Ecto neural progenitor cell (in vitro differentiated cells): ENCODE data around the gene OSBPL10.

Experiments used
- DNase-seq: peaks from one replicate; pipeline ENCODE4 v3.0.0-alpha.2; 2018; ENCODE audit warnings: low spot score

The OSBPL10 gene

GRCh38 chr3:31614162-31614921 is 366.7 kb downstream of the OSBPL10 start:
- DNase-seq: no peak

DNA sequence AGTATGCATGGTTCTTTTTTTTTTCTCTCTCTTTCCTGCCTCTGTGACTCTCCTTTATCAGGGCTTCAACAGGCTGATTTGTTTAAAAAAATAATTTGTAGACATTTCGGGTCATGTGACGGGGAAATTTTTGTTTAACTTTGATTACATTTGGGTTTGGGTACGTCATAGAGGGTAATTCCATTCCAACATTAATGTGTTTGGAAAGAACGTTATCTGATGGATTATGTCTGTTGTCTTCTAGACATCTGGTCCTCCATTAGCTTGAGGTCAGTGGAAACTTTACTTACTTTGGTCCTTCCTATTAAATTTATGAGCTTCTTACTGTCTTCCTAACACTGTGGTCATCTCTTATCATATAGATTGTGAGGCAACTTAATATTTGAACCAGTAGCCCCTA is 367.4 kb downstream of the OSBPL10 start:
- DNase-seq: no peak

- DNase-seq: no peak
Observed at GRCh38 chr3:31613177-31613576, 367.9 kb downstream of the OSBPL10 start.
